ENCODE measurements around the gene RBM44. TPM values are rescaled to one million over a fixed set of nuclear protein-coding genes. Genes with fewer than 3 reads are reported as not detected.

RBM44 gene
- total RNA-seq, 1 donor, result 0.43 TPM

DNA sequence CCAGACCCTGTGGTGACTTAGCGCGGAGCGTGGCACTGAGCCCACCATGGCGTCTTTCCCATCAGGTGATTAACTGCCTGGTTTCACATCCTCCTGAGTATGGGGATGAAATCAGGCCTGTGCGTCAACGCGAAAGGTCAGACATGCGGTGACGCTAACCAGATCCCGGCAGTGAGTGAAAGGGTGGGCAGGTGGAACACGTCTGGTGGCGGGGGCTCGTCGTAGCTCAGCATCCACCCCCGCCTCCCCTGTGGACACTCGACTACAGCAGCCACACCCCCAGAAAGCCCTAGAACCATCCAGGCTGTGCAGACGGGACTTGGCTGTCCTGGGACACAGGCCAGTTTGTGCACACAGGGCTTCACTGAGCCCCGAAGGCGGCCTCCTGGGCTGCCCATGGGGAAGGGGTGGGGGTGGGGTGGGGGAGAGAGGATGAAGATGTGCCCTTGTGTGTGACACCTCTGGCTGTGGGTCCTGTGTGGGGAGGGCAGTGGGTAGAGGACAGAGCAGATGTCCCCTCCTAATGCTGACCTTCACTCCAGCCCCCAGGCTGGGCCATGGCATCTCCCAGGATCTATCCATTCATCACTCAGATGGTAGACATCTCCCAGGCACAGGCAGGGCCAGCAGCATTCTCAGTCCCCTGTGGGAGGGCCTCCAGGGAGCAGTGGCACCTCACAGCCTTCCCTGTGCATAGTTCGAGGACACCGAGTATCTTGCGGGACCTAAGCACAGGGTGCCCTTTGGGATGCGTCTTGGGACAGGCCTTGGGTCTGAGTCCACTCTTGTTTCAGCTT lies 88.3 kb downstream of the RBM44 start:
- no peak overlapping the region for H3K4me3 ChIP-seq (ENCODE audit: low read depth, low read length)
- DNase-seq (ENCODE audit: low read depth), result peak; percentile 94
- TF ChIP-seq, protein P1, sequence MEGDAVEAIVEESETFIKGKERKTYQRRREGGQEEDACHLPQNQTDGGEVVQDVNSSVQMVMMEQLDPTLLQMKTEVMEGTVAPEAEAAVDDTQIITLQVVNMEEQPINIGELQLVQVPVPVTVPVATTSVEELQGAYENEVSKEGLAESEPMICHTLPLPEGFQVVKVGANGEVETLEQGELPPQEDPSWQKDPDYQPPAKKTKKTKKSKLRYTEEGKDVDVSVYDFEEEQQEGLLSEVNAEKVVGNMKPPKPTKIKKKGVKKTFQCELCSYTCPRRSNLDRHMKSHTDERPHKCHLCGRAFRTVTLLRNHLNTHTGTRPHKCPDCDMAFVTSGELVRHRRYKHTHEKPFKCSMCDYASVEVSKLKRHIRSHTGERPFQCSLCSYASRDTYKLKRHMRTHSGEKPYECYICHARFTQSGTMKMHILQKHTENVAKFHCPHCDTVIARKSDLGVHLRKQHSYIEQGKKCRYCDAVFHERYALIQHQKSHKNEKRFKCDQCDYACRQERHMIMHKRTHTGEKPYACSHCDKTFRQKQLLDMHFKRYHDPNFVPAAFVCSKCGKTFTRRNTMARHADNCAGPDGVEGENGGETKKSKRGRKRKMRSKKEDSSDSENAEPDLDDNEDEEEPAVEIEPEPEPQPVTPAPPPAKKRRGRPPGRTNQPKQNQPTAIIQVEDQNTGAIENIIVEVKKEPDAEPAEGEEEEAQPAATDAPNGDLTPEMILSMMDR (IDR thresholded peaks at IDR 0.05; ENCODE audit: insufficient read depth, low read depth, low read length), result no peak

GRCh38 chr2:237888389-237888788 lies 89.8 kb downstream of the RBM44 start:
- peak; percentile 90 for DNase-seq (ENCODE audit: low read depth)
- H3K4me3 ChIP-seq (ENCODE audit: low read depth, low read length), result no peak overlapping the region
- TF ChIP-seq, protein P1 (IDR thresholded peaks at IDR 0.05; ENCODE audit: insufficient read depth, low read depth, low read length), result no peak

DNA sequence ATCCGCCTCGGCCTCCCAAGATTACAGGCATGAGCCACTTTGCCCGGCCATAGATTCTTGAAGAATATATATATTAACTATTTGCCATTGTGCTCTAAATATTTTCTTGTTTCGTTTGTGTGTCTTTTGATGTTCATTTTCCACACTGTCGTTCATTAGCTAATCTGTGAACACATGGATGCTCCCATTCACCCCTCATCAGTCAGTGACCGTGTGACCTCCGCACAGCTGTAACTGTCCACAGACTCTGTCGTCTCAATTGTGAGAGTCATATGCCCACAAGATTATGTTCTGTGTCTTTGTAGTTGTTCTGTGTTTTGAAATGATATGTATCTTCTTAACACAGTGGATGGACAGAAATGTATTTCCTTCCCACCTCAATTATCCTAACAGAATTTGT lies 90.4 kb downstream of the RBM44 start:
- TF ChIP-seq, protein P1 (IDR thresholded peaks at IDR 0.05; ENCODE audit: insufficient read depth, low read depth, low read length), result no peak
- no peak overlapping the region for H3K4me3 ChIP-seq (ENCODE audit: low read depth, low read length)
- DNase-seq (ENCODE audit: low read depth), result no peak

- no peak overlapping the region for H3K4me3 ChIP-seq (ENCODE audit: low read depth, low read length)
- no peak for DNase-seq (ENCODE audit: low read depth)
- TF ChIP-seq, protein P1 (IDR thresholded peaks at IDR 0.05; ENCODE audit: insufficient read depth, low read depth, low read length), result no peak
These were observed 91.2 kb downstream of the RBM44 start for GRCh38 chr2:237889811-237890210.

Small RNA genes lying within 50 kb of the gene (small RNA-seq; reads per million reads assigned to genes)
- gene RF00157, result not detected

Other genes starting within 250 kb of the RBM44 start
- gene PRLH, start 232.2 kb upstream of the RBM44 start, total RNA-seq, result not detected in 2 replicates
- gene RAB17, start 208.0 kb upstream of the RBM44 start, total RNA-seq, result 0.43 and 0.64 TPM in 2 replicates
- gene LRRFIP1, start 171.2 kb upstream of the RBM44 start, total RNA-seq, result 63.5 and 64.3 TPM in 2 replicates
- 28.0 and 35.0 TPM in 2 replicates for gene RAMP1, start 60.8 kb downstream of the RBM44 start, total RNA-seq
- 49.3 and 81.6 TPM in 2 replicates for gene UBE2F, start 168.2 kb downstream of the RBM44 start, total RNA-seq

Measured in fibroblast of villous mesenchyme (primary cell).